Fibroblast of pulmonary artery (primary cell): ENCODE results near the gene CEBPB.
"Not testable (repeated sequence)": the region's sequence is repeated elsewhere in the genome, so short reads cannot be mapped to it uniquely, and the experiment has no call there.

ENCODE experiments used
- DNase-seq: peaks from one replicate; pipeline ENCODE4 v3.0.0-alpha.2; 2010; ENCODE audit warnings: low read depth
- H3K4me3 ChIP-seq: replicated peaks from 2 replicates; pipeline ENCODE4 v1.5.1; 2011; ENCODE audit warnings: low read depth, mild to moderate bottlenecking, control low read depth, low read length, moderate library complexity
- TF ChIP-seq, protein P1 (sequence below): IDR thresholded peaks from 2 replicates; pipeline ENCODE4 v1.5.1; 2011; ENCODE audit warnings: mild to moderate bottlenecking, control low read depth, low read length, inconsistent platforms; ENCODE audit errors: missing control alignments

CEBPB gene

DNA sequence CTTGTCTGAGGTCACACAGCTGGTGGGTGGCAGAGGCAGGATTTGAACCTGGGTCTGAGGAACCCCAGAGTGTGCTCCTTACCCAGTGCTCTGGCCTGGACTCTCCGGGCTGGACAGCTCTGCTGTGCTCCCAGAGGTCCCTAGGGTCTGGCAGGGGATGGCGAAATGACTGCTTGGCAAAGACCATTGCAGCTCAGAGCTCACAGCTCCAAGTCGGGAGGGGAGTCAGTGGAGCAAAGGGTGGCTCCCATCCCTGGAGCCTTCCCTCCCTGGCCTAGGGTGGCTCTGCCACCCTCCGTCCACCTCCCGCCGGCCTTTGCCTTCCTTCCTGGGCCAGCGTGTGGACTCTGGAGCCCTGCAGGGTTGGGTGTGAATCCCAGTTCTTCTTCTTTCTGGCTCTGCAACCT is 17.5 kb downstream of the CEBPB start:
- TF ChIP-seq, protein P1, sequence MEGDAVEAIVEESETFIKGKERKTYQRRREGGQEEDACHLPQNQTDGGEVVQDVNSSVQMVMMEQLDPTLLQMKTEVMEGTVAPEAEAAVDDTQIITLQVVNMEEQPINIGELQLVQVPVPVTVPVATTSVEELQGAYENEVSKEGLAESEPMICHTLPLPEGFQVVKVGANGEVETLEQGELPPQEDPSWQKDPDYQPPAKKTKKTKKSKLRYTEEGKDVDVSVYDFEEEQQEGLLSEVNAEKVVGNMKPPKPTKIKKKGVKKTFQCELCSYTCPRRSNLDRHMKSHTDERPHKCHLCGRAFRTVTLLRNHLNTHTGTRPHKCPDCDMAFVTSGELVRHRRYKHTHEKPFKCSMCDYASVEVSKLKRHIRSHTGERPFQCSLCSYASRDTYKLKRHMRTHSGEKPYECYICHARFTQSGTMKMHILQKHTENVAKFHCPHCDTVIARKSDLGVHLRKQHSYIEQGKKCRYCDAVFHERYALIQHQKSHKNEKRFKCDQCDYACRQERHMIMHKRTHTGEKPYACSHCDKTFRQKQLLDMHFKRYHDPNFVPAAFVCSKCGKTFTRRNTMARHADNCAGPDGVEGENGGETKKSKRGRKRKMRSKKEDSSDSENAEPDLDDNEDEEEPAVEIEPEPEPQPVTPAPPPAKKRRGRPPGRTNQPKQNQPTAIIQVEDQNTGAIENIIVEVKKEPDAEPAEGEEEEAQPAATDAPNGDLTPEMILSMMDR, result no peak
- DNase-seq, result no peak
- no peak overlapping the region for H3K4me3 ChIP-seq

DNA sequence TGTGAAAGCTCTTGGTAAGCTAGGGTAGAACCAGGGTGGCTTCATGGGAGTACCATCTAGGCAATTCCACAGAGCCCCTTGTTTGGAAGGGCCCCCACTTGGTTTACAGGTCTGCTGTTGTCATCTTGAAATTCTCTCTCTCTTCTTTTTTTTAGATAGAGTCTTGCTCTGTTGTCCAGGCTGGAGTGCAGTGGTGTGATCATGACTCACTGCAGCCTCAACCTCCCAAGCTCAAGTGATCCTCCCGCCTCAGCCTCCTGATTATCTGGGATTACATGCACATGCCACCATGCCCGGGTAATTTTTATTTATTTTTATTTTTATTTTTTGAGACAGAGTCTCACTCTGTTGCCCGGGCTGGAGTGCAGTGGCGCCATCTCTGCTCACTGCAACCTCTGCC is 18.2 kb downstream of the CEBPB start:
- H3K4me3 ChIP-seq, DNase-seq: not testable (repeated sequence)

DNA sequence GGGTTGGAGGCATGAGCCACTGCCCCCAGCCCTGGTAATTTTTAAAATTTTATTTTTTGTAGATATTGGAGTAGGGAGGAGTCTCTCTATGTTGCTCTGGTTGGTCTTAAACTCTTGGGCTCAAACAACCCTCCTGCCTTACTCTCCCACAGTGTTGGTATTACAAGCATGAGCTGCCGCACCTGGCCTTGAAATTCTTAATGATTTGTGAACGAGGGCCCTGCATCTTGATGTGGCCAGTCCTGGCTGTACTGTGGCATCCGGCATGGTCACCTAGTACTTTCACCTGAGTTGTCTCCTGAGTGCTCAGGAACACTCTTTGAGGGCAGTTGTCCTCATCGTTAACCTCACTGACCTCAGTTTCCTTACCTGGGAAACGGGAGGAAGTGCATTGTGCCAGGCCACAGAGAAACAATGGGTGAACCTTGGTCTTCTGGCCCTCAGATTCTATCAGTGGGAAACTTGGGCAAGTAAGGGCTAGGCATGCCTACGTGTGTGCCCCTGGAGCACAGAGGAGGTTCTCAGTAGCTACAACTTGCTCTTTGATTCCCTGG is 19.5 kb downstream of the CEBPB start:
- TF ChIP-seq, protein P1, result no peak
- H3K4me3 ChIP-seq, result no peak overlapping the region
- no peak for DNase-seq

DNA sequence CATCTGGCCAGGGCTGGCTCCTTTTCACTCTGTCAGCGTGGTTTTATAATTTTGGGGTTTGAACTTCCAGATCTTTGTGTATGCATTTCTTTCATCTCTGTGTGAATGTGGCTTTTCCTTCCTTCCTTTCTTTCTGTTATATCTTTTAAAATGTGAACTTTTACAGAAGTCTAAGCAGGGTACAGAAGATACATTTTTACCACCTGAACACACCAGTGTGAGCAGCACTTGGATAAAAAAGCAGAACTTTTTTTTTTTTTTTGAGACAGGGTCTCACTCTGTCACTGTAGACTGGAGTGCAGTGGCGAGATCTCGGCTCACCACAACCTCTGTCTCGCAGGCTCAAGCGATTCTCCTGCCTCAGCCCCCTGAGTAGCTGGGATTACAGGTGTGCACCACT is 20.5 kb downstream of the CEBPB start:
- DNase-seq, result no peak
- TF ChIP-seq, protein P1, result no peak
- H3K4me3 ChIP-seq, result no peak overlapping the region

DNA sequence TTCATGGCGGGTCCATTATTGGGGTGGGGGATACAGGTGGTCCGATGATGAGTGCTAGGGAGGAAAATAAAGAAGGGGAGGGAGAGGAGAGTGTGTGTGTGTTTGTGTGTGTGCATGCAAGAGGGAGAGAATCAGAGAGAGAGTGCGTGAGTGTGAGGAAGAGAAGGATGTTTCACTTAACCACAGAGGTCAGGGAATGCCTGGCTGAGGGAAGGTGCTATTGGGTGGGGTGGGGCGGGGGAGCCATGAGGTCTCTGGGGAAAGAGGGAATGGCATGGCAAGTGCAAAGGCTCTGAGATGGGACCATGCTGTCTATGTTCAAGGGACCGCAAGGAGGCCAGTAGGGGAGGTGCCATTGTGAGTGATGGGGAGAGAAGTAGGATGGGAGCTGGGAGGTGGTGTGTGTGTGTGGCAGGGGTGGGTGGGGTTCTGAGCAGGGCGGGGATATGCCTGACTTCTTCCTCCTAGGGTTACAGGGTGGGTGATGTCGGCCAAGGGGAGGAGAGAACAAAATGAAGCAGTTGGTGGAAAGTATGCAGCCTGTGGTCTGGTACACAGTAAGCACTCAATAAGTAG is 23.0 kb downstream of the CEBPB start:
- TF ChIP-seq, protein P1, result no peak
- DNase-seq, result no peak

DNA sequence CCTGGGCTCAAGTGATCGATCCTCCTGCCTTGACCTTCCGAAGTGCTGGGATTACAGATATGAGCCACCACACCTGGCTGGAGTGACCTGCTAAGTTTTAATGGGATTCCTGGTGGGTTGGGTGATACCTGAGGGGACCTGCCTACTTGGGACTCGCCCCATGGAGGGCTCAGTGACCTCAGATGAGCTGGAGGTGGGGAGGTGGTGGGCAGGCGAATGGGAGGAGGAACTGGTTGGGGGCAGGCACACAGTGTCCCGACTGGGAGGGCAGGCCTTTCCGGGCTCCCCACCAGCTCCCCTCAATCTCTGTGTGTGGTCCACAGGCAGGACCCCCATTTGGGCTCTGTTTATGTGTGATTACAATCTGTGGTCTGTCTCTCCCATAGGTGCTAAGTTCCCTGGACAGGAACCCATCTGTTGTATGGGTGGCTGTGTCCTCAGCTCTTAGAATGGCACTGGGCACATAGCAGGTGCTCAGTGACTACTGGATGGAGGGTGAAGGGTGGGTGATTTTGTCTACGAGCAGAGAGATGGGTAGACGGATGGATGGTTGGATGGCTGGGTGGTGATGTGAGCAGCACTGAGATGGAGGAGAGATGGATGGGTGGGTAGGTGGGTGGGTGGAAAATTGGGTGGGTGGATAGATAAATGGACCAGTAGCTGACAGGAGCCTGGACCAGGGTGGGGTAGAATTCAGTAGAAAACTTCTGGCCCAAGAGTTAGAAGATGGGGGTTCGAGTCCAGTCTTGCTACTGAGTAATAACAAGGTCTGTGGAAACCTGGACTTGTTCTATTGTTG is 23.8 kb downstream of the CEBPB start:
- no peak overlapping the region for H3K4me3 ChIP-seq
- TF ChIP-seq, protein P1, result no peak
- DNase-seq, result no peak

More for the DNA sequence above, 23.0 kb downstream of the CEBPB start:
- H3K4me3 ChIP-seq, result no peak overlapping the region

DNA sequence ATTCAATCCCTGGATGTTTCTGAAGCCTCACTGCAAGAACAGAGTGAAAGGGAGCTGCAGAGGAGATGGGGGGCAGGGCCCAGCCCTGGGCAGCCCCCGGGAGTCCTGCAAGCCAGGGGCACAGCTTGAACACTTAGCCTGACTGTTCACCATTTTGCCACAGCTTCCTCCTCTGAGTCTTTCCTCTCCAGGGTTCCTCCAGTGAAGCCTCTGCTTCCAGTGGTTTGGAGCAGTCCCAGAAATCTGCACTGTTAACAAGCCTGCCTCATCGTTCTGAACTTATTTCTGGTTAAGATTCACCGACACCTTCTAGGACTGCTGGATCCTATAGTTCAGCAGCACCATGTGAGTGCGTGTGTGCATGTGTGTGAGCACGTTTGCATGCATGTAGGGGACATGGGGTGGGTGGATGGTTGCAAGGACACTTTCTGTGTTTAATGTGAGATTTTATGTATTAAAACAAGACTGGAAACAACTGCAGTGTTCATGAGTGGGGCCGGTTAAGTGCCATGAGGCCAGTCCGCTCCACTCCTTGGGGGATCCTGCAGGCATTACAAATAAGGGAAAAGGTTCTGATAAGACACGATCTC is 24.6 kb downstream of the CEBPB start:
- TF ChIP-seq, protein P1, result no peak
- H3K4me3 ChIP-seq, result no peak overlapping the region
- peak; percentile 31 for DNase-seq
